GM10266 (cell line): ENCODE data around the gene VAPB.

ENCODE experiments used
- DNase-seq: peaks from one replicate; pipeline ENCODE4 v3.0.0; 2012; ENCODE audit errors: extremely low spot score
- TF ChIP-seq, protein P1 (sequence below): IDR thresholded peaks from 2 replicates; pipeline ENCODE4 v1.5.1; 2012; ENCODE audit warnings: mild to moderate bottlenecking, low read depth; ENCODE audit not compliant: control insufficient read depth, insufficient read depth; ENCODE audit errors: missing control alignments

The VAPB gene

DNA sequence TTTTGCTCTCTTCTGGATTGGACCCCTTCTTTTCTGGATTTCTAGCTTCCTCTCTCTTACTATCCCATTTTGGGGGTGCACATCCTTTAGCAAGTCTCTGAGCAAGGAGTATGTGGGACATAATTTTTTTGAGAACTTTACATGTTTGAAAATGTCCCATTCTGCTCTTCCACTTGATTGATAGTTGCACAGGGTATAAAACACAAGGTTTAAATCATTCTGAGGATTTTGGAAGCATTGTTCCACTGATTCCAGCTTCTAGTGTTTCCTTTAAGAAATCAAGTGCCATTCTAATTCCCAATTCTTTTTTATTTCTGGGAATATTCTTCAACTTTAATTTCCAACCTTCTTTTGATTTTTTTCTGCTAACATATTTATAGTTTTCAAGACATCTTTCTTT, 65.4 kb downstream of the VAPB start:
- TF ChIP-seq, protein P1, sequence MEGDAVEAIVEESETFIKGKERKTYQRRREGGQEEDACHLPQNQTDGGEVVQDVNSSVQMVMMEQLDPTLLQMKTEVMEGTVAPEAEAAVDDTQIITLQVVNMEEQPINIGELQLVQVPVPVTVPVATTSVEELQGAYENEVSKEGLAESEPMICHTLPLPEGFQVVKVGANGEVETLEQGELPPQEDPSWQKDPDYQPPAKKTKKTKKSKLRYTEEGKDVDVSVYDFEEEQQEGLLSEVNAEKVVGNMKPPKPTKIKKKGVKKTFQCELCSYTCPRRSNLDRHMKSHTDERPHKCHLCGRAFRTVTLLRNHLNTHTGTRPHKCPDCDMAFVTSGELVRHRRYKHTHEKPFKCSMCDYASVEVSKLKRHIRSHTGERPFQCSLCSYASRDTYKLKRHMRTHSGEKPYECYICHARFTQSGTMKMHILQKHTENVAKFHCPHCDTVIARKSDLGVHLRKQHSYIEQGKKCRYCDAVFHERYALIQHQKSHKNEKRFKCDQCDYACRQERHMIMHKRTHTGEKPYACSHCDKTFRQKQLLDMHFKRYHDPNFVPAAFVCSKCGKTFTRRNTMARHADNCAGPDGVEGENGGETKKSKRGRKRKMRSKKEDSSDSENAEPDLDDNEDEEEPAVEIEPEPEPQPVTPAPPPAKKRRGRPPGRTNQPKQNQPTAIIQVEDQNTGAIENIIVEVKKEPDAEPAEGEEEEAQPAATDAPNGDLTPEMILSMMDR, result no peak

DNA sequence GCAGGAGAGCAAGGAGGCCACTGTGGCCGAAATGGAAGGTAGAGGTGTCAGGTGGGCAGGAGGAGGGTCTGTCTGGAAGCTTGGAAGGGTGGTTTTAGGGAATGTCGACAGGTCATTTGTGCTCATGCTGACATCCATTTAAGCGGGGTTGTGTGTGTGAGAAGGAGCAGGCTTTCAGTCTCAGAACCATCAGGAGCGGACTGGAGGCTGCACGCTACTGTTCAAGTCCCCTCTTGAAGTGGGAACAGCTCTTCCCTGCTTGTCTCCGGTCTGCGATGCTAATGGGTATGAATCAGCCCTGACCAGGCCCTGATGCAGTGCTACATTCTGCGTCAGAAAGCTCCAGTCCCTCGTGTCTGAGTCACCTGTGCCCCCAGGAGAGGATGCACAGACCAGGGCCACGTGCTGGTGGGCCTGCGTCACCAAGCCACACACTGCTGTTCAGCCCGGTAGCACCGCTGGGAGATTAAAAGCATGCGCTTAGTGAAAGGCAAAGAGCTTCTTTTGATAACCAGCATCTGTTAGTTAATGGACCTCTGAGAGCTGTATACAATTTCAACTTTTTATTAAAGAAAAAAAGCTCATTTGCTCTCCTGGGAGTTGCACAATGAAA, 68.2 kb downstream of the VAPB start:
- TF ChIP-seq, protein P1, result no peak
- DNase-seq, result no peak

More for the DNA sequence above, 65.4 kb downstream of the VAPB start:
- no peak for DNase-seq

DNA sequence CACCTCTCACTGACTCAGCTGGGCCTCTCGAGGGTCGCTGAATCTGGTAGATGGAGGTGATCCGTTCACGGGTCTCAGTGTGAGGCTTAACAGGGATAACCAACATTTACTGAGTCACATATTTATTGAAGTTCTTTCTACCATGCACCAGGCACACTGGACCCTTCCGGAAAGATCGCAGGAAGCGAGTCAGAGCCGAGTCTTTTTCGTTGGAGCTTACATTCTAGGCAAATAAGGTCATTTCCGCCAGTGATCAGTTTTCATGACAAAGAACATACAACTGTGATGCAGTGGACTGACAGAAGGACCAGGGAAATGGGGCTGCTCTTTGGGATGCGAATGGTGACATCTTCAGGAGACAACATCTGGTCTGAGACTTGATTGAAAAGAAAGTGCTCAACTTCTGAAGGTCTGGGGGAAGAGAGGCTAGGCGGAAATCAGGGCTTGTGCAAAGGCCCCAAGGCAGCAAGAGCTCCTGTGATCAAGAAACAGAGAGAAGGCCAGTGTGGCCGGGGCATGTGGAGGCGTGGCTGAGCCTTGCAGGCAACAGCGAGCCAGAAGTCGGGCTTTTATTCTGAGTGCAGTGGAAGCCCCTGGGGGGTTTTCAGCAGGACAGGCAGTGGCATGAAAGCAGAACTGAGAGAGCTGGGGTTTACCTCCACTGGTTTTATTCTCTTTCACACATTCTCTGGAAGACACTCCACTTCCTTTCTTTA, 69.5 kb downstream of the VAPB start:
- peak; percentile 84 for DNase-seq
- TF ChIP-seq, protein P1, result no peak

- no peak for DNase-seq
- TF ChIP-seq, protein P1, result no peak
Measured at GRCh38 chr20:58459058-58459750, 70.2 kb downstream of the VAPB start.

DNA sequence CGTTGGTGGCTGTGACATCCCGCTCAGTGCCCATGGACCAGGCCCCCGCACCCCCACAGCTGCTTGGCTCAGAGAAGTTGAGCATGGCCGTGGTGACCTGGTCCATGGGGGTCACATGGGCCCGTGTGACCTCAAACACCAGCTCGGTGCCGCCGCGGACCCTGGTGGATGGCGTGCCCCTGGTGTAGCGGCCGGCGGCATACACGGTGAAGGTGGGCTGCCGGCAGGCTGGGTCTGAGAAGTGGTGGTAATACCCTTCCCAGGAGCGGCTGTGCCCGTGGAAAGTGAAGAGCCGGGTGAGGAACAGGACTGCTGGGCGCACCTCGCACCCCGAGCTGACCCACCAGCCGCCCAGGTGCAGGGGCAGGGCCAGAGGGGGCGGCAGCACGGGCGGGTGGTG, 72.1 kb downstream of the VAPB start:
- TF ChIP-seq, protein P1, result no peak
- DNase-seq, result no peak

- TF ChIP-seq, protein P1, result no peak
- DNase-seq, result no peak
Measured at GRCh38 chr20:58461899-58462298, 72.9 kb downstream of the VAPB start.

DNA sequence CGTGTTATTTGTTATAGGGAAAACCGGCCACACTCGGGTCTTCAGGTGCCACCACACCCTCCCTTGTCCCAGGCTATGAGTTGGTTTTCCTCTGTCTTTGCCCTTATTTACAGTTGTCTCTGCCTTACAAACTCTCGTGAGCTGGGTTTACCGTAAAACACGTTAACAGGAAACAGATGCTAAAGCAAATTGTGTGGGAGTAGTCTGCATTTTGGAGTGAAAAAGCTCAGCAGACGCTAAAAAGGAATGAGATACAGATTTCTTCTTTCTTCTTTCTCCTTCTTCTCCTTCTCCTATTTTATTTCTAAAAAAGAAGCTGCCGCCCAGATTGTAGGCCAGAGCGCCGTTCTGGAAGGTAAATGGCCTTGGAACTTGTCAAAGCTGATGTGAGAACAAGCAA, 74.2 kb downstream of the VAPB start:
- no peak for DNase-seq

More for the DNA sequence above, 74.2 kb downstream of the VAPB start:
- TF ChIP-seq, protein P1, result no peak
